Islet precursor cell (in vitro differentiated cells): ENCODE data around the gene PDGFRB.

Source experiments
- DNase-seq: peaks from one replicate; pipeline ENCODE4 v3.0.0-alpha.2; 2018

Gene PDGFRB

DNA sequence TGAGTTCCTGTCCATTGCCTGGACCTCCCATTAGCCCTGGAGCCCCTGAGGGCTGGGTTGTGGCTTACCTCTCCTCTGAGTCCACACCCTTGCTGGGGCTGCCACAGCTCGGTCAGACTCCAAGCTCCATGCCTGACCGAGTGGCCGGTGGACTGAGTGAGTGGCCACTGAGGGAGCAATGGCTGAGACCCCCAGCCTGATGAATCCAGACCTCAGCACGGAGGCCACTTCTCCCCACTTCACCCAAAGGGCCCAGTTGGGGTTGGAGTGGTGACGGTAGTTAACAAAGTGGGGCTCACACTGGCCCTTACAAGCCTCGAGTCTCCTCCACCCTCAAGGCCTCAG is 28.8 kb downstream of the PDGFRB start:
- no peak for DNase-seq

DNA sequence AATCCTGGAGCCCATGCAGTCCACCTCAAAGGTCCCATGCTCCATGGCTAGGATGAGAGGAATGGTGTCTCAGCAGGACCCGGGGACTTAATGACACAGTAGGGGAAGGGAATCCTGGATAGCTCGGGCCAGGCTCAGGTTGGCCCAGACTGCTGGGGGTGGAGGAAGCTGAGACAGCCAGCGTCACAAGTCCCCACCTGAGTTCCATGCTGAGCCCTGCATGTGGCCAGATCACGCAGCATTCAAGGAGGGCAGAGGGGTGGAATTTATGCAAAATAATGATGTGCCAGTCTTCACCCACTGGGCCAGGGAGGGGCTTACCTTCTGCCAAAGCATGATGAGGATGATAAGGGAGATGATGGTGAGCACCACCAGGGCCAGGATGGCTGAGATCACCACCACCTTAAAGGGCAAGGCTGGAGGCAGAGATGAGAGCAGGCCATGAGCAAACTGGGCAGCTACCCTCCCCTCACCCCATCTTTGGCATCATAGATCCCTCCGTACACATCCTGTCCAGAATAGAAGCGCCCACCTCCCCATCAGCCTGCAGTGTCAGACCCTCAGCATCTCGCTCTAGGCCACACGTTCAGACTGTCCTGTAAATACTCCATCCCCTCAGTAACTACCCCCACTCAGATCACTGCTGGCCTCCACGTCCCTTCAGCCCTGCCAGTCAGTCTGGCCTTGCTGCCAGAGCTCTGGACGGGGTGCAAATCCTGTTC is 29.3 kb downstream of the PDGFRB start:
- DNase-seq = no peak

DNA sequence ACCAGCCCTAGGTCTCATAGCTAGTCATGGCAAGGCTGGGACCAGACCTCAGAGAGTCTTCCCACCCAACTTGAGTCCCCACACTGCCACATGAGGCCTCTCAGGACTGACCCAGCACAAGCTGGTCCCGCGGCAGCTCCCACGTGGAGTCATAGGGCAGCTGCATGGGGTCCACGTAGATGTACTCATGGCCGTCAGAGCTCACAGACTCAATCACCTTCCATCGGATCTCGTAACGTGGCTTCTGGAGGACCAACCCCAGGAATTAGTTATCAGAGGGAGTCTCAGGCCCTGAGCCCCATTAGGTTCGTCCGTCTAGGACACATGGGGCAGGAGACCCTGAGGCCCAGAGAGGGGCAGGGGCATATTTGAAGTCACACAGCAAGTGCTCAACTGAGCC is 30.3 kb downstream of the PDGFRB start:
- DNase-seq = no peak

DNA sequence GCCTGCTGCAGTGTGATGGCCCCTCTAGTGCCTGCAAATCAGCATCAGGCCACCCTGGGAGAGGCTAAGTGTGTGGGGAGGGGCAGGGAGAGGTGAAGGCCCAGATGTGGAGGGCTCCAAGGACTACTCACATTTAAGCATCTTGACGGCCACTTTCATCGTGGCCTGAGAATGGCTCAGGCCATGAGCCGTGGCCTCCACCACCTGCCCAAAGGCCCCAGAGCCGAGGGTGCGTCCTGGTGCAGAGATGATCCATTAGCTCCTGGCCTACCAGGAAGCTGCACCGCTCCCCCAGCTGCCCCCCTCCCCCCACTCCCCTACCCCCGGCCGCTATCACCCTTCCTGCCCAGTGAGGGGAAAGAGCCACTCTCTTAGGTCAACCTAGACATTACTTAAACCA is 31.0 kb downstream of the PDGFRB start:
- no peak for DNase-seq

DNA sequence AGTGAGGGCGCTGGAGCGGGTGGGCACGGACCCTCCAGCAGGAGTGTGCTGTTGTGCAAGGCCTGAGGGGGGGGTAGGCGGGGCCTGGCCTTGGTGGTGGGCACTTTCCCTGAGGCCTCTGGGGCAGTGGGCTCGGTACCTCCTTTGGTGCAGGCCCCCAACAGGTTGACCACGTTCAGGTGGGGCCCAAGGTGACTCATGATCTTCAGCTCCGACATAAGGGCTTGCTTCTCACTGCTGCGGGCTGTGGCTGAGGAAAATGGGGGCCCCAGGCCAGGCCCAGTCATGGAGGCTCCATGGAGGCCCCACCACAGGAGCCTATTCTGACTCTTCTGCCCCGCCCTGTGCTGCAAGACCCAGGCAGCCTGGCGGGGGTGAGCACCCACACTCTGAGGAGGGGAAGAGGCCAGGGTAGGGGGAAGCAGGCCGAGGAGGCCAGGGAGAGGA is 31.5 kb downstream of the PDGFRB start:
- no peak for DNase-seq

DNA sequence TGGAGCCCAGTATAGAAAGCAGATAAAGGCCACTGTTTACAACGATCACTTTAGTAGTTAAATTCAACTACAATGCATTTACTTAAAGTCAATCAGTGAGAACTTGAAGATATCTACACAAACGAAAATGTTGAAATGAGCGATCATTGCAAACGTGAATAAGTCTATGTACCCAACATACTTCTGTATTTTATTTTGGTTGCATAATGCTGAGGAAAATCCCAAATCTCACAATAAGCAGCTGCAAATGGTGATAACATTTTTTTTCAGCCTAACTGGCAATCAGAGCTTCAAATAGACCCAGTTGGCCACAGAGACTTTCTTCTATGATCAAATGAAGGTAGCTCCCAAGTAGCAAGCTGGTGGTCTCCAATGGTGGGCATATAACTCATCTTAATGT is 32.1 kb downstream of the PDGFRB start:
- no peak for DNase-seq

DNA sequence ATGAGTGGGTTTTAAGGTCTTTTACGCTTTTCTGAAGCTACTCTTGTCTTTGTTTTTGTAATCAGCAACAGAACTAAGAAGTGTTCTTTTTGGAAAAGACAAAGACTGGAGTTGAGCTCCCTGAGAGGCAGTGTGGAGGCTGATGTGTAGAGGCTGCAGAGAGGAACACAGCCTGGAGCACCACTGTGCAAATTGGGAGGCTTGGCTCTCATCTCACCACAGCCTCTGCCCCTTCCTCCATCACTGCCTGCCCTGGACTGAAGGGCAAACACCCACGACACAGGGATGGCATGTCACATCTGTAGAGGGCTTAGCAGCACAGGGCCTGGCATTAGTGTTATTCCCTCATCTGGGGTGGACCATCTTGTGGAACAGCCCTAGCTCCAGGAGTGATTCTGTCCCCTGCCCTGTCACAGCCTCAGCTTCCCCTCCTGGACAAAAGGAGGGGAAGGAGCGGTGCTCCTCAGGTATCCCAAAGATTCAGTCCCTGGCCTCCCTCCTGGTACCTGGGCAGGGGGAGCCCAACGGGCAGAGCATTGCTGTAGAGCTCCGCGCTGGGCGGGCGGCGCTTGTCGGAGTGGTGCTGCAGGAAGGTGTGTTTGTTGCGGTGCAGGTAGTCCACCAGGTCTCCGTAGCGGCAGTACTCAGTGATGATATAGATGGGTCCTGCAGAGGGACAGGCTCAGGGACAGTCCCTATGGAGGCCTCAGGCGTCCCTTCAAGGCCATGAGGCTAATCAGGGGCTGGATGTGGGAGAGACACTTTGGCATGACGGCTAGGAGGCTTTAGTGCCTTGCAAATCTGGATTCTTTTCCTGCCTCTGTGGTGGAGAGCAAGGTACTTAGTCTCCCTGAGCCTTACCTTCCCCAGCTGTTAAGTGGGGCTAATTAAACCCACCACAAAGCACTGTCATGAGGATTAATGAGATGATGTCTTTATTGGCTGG is 32.8 kb downstream of the PDGFRB start:
- no peak for DNase-seq

- DNase-seq = peak; percentile 52
Measured at GRCh38 chr5:150122158-150122510, 33.5 kb downstream of the PDGFRB start.

- DNase-seq = peak; percentile 37
Measured at GRCh38 chr5:150121448-150122157, 34.0 kb downstream of the PDGFRB start.

DNA sequence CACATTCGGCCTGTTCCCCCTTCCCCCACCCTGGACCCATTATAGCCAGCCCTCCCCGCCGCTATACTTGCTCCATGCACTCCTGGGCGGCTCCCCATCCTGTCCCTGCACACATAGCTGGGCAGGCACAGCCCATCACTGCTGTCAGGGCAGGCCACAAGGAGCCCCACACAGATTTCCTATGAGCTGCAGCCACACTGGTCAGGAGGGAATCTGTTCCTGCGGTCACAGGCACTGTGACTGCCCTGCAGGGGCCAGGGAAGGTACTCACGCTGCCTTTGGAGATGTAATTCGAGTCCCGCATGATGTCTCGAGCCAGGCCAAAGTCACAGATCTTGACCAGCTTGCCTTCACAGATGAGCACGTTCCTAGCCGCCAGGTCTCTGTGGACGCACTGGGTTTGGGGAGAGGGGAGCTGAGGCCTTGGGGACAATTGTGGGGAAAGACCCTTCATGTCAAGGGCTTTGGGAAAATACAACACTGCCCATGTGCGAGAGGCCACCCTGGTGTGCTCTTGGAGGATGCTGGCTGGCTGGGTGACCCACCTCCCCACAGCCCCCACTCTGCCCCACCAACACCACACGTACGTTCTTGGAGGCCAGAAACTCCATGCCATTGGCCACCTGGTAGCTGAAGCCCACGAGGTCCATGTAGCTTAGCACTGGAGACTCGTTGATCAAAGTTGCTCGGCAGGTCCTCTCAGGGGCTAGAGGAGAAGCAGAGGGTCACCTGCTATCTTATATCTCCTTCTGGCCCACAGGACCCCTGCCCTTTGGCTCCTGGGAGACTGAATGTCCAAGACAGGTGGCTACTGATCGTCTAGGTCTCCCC is 34.8 kb downstream of the PDGFRB start:
- peak; percentile 49 for DNase-seq

DNA sequence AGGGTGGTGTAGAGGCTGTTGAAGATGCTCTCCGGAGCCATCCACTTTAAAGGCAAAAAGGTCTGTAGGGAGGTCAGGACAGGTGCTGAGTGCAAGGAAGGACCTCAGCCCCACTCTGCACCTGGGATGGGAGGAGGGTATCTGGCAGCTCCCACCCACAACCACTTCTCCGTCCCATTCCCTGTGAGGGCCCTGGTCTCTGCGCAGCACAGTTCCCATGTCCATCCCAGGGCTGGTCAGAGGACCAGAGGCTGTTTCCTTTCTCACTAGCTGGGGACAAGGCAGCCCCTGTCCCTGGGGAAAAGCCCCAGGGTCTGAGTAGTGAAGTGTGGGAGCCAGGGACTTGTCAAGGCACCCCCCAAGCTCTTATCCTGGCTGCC is 35.6 kb downstream of the PDGFRB start:
- peak; percentile 41 for DNase-seq

GRCh38 chr5:150119421-150120061 is 36.1 kb downstream of the PDGFRB start:
- peak; percentile 45 for DNase-seq

DNA sequence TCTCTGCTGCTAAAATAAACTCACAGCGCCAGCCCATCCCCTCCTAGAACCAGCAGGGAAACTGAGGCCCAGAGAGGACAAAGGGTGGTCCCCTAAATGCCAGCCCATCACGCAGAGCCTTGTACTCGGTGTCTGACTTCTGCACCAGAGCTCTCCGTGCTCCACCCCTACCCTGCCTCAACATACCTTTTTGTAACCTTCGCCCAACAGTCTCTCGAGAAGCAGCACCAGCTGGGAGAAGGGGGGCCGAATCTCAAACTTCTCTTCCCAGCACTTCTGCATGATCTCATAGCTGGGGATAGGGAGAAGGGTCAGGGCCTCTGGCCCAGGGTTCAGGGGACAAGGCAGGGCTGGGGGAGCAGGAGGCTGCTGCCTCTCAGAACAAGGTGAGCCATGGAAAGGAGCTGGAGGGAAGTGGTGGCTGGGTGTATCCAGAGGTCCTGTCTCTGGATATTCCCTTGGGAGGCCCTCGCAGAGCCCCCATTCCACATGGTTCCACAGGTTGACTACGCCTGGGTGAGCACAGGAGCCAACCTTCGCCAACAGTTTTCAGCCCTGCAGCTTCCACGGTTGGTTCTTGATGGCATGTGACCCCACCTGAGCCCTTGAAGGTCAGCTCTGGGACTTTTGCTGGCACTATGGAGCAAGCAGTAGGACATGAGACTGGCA is 37.0 kb downstream of the PDGFRB start:
- peak; percentile 50 for DNase-seq

- peak; percentile 45 for DNase-seq
Measured at GRCh38 chr5:150117945-150118560, 37.6 kb downstream of the PDGFRB start.

GRCh38 chr5:150116667-150117400 is 38.8 kb downstream of the PDGFRB start:
- peak; percentile 89 for DNase-seq

DNA sequence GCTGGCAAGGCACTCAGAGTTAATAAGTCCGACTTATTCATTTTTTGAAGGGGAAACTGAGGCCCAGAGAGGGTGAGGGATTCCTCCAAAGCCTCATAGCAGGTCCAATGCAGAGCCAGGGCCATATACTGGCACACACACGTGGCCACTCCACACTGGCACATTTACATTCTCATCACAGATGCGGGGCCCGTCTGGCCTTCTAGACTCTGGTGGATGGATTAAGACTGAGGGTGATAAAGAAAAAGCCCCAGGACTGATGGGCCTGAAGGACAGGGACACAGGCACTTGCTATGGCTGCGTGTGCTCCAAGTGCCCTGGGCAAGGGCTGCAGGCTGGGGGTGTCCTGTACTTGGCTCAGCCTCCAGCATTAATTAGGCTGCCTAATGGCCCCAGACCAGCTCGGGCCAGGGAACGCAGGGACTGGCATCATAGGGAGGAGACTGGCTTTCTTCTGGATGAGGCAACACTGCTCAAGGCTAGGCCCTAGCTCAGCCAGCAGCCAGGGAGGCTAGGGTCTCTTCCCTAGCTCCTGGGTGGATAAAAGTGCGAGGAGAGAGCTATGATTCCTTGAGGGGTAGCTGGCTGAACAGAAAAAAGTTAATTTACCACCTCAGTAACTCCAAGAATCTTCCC is 40.8 kb downstream of the PDGFRB start:
- peak; percentile 58 for DNase-seq

DNA sequence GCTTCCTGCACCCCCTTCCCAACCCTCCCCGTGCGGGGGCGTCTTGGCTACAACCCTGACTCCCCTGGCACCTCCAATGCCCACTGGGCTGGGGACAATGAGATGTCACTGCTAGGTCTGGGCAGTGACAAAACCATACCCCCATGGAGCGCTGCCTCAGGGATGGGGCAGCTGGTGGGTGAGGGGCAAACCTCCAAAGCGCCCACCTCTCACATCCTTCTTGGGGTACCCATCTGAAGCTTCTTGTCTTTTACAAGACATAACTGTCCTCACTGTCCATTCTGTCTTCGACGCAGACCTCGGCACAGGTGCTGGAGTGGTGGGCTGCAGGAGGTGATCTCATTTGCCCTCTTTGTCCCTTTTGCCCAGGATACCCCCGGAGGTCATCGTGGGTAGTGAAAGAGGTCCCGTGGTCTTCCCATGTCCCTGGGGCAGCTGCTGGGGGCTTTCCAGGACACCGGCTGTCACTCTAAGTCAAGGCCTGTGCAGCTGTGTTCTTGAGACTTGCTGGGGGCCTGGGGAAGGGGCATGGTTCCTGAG is 41.5 kb downstream of the PDGFRB start:
- peak; percentile 58 for DNase-seq

DNA sequence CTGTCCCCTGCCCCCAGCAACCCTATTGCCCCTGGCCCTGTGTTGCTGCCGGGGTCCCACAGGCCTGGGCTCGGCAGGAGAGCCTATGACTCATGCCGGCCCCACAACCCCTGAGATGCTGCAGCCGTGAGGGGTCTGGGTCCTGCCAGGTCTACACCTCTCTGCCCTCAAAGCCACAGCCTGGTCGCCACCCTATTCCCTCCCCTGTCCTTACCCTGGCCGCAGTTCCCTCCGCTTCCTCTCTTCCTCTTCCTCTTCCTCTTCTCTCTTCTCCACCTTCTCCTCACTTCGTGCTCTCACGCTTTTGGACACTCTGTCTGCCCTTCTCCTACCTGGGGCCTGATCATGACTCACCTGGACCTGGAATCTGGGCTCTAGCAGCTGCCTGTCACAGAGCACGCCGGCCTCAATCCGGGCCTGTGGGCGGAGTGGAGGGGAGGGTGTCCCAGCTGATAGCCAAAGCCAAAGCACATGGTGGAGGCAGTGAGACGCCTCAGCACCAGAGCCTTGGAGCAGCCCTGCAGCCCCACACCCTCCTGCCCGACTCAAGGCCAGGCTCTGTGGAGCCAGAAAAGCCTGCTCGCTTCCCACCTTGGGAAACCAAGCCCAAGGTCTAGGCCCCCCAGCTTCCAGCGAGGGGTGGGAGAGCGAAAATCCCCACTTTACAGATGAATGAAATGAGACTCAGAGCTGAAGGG is 42.4 kb downstream of the PDGFRB start:
- peak; percentile 98 for DNase-seq
